GM19438 (cell line): ENCODE data around the gene OTX2.

Experiments used
- ATAC-seq: cut with Tn5 transposase; IDR thresholded peaks from one replicate; pipeline ENCODE4 v1.9.1; 2021; ENCODE audit warnings: low read depth; ENCODE audit not compliant: unreplicated experiment

Gene OTX2

DNA sequence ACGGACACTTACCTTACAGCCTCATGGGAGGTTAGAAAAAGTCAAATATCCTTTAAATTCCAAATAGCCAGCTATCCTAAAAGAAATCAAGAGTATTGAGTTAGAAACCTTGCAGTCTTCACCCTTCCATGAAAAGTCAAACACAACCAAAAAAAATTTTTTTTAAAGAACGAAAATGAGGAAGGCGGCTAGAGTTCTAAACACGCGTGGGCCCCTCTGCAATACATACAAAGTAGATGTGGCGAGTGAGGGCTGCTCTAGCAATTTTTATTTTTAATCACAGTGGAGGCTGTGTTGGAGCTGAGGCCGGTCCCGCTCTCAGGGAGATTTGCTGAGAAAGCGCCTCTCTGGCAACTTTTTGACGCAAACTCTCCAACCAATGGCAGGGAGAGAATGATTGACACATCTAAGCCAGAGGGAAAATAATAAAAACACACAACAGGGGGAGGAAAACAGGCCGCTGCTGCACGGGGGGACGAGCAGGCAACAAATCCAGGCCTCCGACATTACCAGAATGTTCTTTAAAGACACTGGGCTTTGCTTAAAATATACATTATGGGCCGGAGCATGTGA, at the start of gene OTX2:
TSS of gene OTX2 (minus strand) at position 333 of the 573 bp plus-strand sequence. CDS start 5,023 bp downstream, outside the sequence.
- ATAC-seq = no peak

DNA sequence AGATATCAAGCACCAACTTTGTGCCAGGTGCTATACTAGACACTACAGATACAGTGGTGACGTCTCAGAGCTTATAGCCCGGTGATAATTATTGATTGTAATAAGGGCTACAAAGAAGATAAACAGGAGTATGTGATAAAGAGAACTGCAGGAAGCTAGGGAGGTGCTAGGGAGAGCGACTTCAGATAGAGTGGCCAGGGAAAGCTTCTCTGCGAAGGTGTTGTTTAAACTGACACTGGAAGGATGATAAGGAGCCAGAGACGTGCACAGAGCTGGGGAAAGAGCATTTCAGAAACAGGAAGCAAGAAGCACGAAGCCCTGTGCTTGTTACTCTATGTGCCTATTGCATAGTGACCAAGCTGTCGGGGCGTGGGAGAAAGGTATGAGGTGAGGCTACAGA, 48.1 kb upstream of the OTX2 start:
- no peak for ATAC-seq

DNA sequence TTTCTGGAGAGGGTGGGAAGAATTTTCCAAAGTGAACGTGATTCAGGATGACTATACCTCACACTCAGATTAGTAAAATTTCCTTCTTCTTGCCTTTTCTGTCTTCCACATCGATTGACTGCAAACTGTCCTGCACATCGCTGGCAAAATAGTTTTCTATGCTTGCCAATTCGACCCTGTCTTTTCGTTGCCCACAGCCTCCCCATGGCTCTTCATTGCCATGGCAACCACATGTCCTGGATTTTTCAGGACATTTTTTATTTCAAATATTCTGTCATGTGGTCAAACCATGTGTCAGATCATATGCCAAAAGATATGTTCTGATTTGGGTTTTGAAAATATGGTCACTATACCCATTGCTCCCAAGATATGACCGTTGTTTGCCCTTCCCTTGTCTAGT, 46.9 kb upstream of the OTX2 start:
- no peak for ATAC-seq

DNA sequence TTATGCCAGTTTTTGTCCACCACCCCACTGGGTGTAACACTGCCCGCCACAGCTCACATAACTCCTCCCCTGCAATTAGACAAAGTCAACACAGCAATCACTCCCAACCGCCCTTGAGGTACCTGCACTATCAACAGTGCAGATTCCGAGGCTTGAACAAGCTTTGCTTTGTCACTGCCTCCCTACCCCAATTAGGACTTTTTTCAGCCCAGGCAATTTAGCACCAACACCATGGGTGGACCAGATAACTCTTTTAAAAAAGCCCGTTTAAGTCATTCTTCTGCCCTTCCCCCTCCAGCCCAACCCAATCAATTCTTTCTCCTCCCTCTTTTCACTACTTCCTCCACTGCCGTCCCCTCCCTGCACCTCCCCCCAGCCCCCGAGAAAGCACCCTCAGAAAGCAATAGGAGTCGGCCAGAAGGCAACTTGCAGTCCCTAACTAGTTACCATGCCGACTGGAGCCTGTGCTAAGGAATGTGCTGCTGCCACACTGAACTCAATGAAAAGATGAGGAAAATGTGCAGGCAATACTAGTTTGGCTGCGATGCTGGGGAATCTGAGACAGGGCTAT, 45.7 kb upstream of the OTX2 start:
- ATAC-seq = no peak

DNA sequence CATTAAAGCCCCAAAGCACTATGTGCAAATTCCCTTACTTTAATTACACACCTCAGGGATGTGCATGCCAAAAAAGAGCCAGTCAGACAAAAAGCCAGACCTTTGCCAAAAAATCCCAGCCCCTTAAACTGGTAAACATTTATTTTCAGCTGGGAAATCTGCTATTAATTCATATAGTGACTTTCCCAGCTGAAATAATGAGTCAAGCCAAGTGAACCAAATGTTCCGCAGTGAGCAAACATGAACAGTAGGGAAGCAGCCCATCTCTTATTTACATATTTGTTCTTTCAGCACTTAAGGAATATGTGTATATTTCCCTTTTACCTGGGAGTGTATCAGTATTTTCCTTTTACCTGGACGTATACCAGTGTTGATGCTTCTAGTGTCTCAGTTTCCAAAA, 44.0 kb upstream of the OTX2 start:
- ATAC-seq = no peak

DNA sequence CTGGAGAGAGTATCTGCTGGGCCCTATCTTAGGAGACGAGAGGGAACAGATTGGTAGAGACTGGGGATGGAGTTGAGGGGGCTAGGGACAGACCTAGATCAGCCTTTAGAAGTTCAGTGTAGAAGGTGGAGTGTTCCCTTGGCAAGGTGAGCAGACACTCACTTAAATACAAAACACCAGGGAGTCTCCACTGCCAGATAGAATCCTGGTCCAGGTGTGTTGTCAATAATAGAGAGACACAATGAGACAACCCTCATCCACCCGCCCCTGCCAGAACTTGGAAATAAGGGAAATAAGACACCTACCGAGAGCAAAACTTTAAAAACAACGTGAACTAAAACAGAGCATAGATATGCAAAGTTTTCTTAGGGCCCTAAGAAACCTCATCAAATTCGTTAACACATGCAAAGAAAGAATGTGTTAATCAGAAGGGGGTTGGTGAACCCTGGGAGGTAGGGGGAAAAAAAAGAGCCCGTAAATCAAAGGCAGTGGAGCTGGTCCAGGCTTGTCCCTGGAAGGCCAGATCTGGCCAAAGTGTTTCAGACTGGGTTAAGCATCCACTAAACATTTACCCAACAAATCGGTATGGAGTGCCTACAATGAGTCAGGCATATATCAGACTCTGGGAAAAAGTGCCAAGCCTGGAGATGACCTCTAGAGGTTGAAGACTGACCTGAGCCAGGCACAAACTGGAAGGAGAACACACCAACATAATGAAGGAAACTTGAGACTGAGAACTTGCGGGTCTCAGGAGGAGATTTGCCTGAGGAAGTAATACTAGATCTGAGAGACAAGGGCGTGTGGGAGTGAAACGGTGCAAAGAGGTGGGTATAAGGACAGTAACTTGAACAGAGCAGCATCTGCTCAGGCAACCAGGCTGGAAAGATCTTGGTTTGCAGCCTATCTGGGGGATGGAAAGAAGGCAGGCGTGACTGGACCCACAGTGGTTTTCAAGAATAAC, 37.0 kb upstream of the OTX2 start:
- no peak for ATAC-seq

DNA sequence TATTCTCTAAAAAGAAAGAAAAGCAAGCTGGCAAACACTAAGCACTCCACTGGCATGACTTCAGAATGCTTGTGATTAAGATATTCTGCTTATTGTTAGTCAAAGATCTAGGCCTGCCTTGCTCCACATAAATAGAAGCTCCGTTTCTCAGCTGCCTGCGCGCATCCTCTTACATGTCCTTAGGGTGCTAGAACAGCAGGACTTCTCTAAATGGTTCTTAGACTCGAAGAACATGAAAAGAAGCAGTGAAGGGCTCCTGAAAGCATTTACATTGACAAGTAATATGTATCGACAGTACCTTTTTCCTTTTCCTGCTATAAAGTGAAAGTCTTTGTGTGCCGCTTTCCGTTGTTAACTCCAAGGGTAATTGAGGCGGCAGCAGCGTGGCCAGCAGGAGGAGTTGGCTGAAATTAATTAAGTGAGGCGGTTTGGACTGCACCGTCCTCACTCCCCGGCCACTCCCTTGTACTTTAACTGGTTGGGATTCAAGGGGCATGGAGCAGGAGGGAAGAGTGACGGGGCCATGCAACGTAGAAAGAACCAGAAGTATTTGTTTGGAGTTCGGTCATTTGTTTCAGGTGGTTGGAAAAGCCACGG, 34.2 kb upstream of the OTX2 start:
- ATAC-seq = no peak

DNA sequence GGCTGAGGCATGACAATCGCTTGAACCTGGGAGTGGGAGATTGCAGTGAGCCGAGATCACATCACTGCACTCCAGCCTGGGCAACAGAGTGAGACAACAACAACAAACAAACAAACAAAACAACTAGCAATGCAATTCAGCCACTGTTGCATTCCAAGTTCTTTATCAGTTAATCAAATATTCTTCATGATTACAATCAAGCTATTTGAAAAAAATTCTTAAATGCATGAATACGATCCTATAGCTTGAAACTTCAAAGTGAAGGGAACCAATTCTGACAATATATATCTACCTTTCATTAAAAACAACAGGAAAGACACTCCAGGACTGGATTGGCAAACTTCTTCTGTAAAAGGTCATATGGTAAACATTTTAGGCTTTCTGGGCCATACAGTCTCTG, 31.3 kb upstream of the OTX2 start:
- no peak for ATAC-seq

DNA sequence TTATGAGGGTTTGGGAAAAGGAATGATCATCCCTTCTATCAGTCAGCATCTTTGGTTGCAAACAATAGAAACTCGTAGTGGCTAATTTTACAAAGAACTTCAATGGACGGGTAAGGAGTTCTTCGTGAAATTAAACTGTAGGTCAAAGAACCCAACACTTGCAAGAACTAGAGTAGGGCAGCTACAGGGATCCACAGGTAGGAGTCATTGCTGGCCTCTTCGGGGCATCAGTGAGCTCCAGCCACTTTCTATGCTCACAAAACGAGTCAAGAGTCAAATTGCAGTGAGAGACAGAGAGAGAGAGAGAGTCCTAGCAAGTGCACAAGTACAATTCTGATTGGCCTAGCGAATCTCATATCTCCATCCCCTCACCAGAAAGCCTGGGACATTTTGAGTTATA, 29.9 kb upstream of the OTX2 start:
- ATAC-seq = no peak

DNA sequence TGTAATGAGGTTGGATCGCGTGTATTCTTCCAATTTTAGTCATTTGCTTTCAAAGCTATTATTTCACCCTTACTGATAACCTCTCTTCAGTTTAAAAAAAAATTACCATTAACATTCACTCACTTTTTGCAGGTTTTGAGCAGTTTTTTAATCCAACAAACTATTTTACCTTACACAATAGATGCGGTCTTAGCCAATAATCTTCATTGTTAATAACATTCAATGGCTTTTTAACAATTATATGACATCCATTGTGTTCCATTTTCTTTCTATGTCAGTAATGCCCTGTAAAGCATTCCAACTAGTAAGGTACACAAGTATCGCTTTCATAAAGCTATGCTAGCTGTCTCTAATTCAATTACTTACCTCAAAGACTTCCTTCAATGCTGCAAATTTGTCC, 18.9 kb upstream of the OTX2 start:
- ATAC-seq = no peak

DNA sequence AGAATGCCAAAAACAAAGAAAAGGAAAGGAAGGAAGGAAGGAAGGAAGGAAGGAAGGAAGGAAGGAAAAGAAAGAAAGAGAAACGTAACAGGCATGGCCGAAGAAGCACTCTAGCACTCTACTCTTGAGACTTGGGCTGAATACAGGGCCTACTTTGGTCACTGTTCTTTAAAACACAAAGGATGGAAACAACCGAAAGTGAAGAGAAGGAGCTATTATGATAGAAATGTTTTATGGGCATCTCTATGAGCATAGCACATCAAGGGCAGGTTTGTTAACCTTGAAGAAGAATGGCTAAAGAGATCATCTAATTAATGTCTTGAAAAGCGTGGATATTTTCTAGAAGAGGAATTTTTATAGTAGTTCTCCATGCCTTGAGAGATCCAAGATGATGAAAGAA, 15.9 kb upstream of the OTX2 start:
- no peak for ATAC-seq

DNA sequence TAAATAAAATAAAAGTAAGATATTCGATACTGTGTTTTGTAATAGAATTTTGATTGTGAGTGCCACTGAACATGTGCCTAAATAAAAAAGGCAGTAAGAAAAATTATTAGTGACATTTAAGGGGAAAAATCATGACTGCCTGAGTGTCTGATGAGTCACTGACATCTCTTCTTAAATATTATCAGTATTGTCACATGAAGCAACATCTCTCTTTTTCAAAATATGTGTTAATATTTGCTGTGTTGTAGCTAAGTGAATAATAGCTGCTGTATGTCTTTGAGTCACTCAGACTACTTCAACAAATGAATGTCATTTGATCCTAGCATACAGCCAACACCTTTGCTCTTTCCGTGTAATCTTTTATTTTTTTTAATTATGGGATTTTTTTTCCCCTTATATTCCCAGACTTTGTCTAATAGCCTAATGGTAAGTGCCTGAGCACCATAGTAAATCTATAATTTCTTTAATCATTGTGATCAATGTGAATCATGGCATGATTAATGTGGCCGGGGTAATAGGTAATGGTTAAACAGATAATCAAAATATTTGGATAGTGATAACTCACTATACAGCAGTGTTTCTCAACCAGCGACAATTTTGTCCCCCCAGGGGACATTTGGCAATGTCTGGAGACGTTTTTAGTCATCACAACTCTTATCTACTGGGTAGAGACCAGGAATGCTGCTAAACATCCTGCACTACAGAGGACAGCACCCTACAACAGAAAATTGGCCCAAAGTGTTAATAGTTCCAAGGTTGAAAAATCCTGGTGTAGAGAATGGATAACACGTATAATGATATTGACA, 11.7 kb upstream of the OTX2 start:
- no peak for ATAC-seq

DNA sequence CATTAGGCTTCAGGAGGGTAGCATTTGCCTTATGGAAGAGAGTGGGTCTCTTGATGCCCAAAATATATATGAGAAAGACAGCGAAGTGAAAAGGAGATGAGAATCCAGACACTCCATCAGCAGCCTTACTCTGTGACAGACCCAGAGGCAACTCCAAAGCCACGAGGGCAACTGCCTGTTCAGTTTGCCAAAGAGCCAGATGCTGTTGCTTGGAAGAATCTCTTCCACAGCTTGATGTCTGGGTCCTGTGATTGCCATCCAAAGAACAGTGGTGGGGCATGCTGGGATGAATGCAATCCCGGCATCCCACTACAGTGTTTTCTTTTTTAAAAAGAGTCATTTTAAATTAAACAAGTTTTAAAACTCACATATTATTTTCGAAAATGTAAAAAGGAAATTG, 10.9 kb upstream of the OTX2 start:
- no peak for ATAC-seq

DNA sequence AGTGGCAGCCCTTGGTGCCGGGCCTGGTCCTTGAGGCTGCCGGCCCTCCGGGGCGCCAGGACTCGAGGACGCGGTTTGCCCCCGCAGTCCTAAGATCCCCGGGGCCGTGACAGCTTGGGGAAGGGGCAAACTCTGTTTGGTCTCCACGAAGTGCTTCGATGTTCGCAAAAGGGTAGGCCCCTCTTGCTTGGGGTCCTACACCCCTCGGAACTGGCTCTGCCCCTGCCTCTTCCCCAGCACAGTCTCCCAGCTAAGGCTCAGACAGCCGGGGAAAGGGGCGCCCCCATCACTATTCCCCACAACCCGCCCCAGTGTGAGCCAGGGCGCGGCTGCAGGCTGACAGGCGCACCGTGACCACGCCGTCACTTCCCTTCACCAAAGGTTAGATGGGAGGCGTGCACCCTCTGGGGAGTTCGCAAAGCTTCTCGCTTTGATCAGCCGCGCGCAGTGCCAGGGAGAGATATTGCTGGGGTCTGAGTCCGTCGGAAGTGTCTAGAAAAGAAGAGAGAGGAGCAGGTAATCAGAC, 7.2 kb upstream of the OTX2 start:
- no peak for ATAC-seq

DNA sequence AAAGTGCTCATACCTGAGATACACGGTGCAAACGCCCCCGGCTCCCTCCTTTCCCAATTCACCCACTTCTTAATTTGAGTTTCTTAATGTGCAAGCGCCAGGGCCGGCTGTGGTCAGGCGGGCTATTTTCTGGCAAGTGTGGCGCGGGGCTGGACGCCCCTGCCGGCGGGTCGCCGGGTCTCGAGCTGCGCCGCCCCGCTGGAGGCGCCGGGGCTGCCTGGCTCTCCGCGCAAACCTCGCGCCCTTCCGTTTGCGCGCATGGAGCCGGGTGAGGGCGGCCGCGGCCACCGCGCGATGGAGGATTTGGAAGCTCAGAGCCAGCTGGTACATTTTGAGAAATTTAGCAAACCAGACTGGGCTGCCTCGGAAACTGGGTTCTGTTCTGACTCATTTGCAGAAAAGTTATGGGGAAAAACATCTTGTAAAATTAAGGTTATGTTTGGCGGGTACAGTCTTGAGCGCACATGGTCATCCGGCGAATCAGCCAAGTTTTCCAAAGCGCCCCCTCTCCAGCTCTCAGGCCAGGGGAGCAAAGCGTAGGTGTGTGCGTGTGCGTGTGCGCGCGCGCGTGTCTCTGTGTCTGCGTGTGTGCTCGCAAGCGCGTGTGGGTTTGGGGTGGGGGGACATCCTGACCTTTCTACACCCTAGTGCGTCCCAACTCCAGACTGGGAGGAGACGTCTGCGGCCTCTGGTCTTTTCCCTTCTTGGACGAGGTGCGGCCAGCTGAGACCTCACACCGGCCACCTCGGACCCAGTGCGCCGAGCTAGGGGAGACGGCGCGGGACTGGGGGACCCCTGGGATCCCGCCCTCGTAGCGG, 6.5 kb upstream of the OTX2 start:
- no peak for ATAC-seq

DNA sequence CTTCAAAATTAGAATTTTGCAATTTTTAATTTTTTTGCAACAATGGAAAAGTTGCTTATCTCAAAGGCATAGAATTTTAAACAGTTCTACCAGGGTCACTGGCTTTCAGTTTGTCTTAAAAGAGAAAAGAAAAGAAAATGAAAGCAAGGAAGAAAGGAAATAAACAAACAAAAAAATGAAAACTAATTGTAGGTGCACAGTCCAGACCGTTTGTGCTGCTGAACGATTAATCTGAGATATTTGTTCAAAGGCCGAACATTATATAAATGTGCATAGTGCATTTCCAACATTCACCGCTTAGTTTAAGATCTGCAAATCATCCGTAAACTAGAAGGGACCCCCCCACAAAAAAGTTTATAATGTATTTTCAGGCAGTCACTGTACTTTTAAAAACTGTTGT, 5.5 kb upstream of the OTX2 start:
- no peak for ATAC-seq

DNA sequence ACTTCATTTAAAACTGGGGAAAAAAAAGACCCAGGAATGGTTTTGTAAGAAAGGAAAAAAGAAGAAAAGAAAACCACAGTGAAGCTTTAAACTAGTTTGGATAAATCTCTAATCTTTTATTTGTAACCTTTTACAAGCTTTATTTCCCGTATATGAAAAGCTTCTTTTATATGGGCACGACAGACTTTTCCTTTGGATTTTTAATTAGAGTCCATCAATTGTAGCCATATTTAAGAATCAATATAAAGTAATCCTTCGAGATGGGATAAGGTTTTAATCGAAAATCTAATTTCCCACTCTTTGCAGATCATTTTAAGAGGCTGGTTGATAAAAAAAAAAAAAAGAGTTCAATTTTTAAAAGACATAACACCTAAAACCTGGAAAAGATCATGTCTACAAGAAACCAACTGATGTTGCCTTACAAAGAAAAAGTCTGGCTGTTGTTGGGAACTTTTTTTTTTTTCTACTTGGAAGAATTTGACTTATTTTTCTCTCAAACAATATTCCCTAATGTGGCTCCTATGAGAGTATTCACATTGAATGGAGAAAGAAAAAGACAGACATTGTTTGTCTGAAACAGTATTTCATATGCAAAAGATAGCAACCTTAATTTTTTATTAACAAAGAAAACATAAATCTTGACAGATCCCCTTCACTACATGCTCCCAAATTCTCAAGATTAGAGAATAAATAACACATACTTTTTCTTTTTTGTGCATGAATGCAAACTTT, 4.9 kb upstream of the OTX2 start:
- no peak for ATAC-seq

DNA sequence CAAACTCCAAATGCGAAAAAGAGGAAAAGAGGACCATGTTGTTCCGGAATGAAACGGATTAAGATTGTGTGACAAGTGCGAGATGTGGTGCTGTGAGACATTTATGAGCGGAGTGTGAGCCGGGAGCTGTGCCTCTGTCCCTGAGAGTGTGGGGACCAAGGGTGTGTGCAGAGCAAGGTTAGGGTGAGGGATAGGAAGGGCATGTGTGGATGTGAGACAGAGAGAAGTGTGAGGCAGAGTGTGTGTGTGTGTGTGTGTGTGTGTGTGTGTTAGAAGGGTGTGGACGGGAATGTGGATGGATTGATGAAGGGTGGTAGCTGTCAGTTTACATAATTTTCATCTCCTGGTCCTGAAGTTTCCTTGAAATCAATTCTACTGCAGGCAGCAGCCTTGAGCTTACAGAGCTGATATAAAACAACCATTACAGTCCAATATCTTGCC, 4.3 kb upstream of the OTX2 start:
- no peak for ATAC-seq

DNA sequence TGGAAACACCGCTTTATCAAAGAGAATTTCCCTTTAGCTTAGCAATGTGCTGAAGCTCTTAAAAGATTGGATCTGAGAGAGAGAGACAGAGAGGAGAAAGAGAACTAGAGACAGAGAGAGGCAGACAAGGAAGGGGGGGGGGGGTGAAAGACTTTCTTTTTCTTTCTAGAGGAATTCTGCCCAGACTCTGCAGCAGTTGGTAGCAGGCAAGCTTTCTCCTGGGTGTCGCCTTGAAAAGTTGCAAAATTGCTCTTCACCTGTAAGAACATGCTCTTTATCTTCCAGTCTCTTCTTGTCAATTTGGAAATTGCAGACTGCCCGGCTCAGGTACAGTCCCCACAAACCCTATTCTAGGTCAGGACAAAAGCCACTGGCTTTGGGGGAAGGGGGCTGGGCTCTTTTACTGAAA, 2.9 kb upstream of the OTX2 start:
- no peak for ATAC-seq
